ENCODE measurements around the gene DUSP18. TPM values are rescaled to one million over a fixed set of nuclear protein-coding genes. Genes with fewer than 3 reads are reported as not detected.

Gene DUSP18
- total RNA-seq, 1 donor from 2014 or later = 21.4 TPM

DNA sequence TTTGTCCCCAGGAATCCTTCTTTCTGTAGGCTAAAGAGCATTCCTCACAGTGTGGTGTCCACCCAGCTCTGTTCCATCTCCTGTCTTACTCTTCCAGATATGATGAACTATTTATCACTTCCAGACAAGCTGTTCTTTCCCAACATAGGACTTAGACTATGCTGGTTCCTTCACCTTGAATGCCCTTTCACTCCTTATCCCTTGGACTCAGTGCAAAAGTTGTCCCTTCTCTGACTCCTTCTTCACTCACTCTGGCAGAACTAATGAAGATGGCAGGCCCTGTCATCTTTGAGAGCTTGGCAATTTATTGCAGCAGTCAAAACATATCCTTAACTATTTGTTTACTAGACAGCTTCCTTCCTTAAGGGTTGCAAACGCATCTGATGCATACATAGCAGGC, 23.5 kb upstream of the DUSP18 start:
- Mint-ChIP-seq H3K4me1 (ENCODE audit: unreplicated experiment) (peaks cover 7% of the 10 kb centered on the region), H3K4me3 (ENCODE audit: unreplicated experiment) (no peak overlapping the region), H3K27ac (ENCODE audit: unreplicated experiment) (no peak overlapping the region), H3K36me3 (ENCODE audit: low read depth, unreplicated experiment) (no peaks in the 10 kb centered on the region), H3K27me3 (ENCODE audit: unreplicated experiment) (peaks cover 9% of the 10 kb centered on the region), H3K9me3 (ENCODE audit: unreplicated experiment) (no peaks in the 10 kb centered on the region)
- TF ChIP-seq, protein P1, sequence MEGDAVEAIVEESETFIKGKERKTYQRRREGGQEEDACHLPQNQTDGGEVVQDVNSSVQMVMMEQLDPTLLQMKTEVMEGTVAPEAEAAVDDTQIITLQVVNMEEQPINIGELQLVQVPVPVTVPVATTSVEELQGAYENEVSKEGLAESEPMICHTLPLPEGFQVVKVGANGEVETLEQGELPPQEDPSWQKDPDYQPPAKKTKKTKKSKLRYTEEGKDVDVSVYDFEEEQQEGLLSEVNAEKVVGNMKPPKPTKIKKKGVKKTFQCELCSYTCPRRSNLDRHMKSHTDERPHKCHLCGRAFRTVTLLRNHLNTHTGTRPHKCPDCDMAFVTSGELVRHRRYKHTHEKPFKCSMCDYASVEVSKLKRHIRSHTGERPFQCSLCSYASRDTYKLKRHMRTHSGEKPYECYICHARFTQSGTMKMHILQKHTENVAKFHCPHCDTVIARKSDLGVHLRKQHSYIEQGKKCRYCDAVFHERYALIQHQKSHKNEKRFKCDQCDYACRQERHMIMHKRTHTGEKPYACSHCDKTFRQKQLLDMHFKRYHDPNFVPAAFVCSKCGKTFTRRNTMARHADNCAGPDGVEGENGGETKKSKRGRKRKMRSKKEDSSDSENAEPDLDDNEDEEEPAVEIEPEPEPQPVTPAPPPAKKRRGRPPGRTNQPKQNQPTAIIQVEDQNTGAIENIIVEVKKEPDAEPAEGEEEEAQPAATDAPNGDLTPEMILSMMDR (IDR thresholded peaks at IDR 0.05; ENCODE audit: unreplicated experiment) = no peak
- no peak for DNase-seq (ENCODE audit: low spot score)

DNA sequence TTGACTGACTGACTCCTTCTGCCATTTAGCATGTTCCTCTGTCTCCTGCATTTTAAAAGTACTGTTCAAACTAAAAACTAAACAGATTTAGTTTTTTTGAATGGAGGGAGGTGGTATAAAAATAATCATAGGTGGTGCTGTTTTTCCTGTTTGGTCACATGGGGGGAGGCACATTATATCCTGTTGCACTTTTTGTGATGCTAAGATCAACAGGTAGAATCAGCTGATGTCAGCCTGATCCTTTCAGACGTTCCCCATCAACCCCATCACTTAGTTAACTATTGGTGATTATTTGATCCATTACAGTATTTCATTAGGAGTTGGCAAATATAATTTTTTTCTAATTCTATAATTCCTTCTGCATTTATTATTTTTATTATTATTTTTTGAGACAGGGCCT, 21.9 kb upstream of the DUSP18 start:
- no peak overlapping the region for H3K27ac Mint-ChIP-seq (ENCODE audit: unreplicated experiment)
- DNase-seq (ENCODE audit: low spot score) = no peak
- no peaks in the 10 kb centered on the region for H3K27me3 Mint-ChIP-seq (ENCODE audit: unreplicated experiment)
- no peaks in the 10 kb centered on the region for H3K9me3 Mint-ChIP-seq (ENCODE audit: unreplicated experiment)
- H3K4me3 Mint-ChIP-seq (ENCODE audit: unreplicated experiment) = no peak overlapping the region
- H3K4me1 Mint-ChIP-seq (ENCODE audit: unreplicated experiment) = no peaks in the 10 kb centered on the region
- H3K36me3 Mint-ChIP-seq (ENCODE audit: low read depth, unreplicated experiment) = no peaks in the 10 kb centered on the region
- TF ChIP-seq, protein P1 (IDR thresholded peaks at IDR 0.05; ENCODE audit: unreplicated experiment) = no peak

DNA sequence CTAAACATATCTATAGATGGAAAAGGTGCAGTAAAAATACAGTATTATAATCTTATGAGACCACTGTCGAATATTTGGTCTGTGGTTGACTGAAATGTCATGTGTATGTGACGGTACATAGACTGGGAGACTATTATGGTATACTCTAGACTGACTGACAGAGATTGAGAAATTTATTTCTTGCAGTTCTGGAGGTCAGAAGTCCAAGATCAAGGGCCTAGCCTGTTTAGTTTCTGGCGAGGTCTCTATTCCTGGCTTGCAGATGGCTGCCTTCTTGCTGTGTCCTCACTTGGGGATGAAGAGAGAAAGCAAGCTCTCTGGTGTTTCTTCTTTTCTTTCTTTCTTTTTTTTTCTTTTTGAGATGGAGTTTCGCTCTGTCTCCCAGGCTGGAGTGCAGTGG, 19.7 kb upstream of the DUSP18 start:
- Mint-ChIP-seq H3K4me3 (ENCODE audit: unreplicated experiment) (no peak overlapping the region), H3K4me1 (ENCODE audit: unreplicated experiment) (no peaks in the 10 kb centered on the region), H3K9me3 (ENCODE audit: unreplicated experiment) (no peaks in the 10 kb centered on the region), H3K27ac (ENCODE audit: unreplicated experiment) (no peak overlapping the region), H3K27me3 (ENCODE audit: unreplicated experiment) (no peaks in the 10 kb centered on the region), H3K36me3 (ENCODE audit: low read depth, unreplicated experiment) (no peaks in the 10 kb centered on the region)
- TF ChIP-seq, protein P1 (IDR thresholded peaks at IDR 0.05; ENCODE audit: unreplicated experiment) = no peak
- no peak for DNase-seq (ENCODE audit: low spot score)

DNA sequence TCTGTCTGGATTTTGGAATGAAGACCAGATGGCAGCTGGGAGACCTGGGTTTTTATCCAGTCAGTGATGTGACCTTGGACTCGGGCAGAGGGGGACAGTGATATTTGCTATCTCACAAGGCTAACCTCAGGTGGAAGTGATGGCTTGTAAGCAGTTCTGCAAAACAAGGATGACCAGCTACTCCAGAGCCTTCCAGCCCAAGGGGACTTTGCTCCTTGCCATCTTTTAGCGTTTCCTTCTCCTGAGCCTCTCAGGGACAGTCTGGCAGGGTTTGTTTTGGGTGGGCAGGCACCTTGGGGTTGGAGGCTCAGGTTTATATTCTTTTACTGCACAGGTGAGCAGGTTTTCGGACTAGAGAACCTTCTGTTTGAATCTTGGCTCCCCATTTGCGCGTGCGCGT, 17.5 kb upstream of the DUSP18 start:
- no peaks in the 10 kb centered on the region for H3K27me3 Mint-ChIP-seq (ENCODE audit: unreplicated experiment)
- no peak overlapping the region for H3K4me3 Mint-ChIP-seq (ENCODE audit: unreplicated experiment)
- TF ChIP-seq, protein P1 (IDR thresholded peaks at IDR 0.05; ENCODE audit: unreplicated experiment) = no peak
- no peak overlapping the region for H3K27ac Mint-ChIP-seq (ENCODE audit: unreplicated experiment)
- peaks cover 5% of the 10 kb centered on the region for H3K4me1 Mint-ChIP-seq (ENCODE audit: unreplicated experiment)
- H3K36me3 Mint-ChIP-seq (ENCODE audit: low read depth, unreplicated experiment) = no peaks in the 10 kb centered on the region
- no peaks in the 10 kb centered on the region for H3K9me3 Mint-ChIP-seq (ENCODE audit: unreplicated experiment)
- no peak for DNase-seq (ENCODE audit: low spot score)

DNA sequence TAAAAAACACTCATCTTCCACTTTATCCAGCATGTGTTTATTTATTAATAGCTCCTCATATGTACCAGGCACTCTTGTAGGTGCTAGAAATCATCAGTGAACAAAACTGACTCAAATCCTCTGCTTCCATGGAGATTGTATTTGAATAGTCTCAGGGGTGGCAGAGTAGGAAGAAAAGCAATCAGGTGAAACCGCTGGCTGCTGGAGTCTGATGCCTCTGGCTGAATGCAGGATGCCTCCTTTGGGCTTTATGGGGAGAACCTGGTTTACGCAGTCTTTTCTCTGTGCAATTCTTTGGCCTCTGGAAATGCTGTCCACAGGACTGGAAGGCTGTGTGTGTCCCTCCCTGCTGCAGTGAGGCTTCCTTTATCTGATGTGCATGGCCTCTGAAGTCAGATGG, 14.2 kb upstream of the DUSP18 start:
- H3K9me3 Mint-ChIP-seq (ENCODE audit: unreplicated experiment) = no peaks in the 10 kb centered on the region
- H3K4me1 Mint-ChIP-seq (ENCODE audit: unreplicated experiment) = peaks cover 12% of the 10 kb centered on the region
- H3K27me3 Mint-ChIP-seq (ENCODE audit: unreplicated experiment) = no peaks in the 10 kb centered on the region
- H3K36me3 Mint-ChIP-seq (ENCODE audit: low read depth, unreplicated experiment) = no peaks in the 10 kb centered on the region
- TF ChIP-seq, protein P1 (IDR thresholded peaks at IDR 0.05; ENCODE audit: unreplicated experiment) = no peak
- no peak overlapping the region for H3K27ac Mint-ChIP-seq (ENCODE audit: unreplicated experiment)
- DNase-seq (ENCODE audit: low spot score) = no peak
- H3K4me3 Mint-ChIP-seq (ENCODE audit: unreplicated experiment) = no peak overlapping the region
